B cell (primary cell): Measurements from ENCODE around the gene C14orf180. TPM values are rescaled to one million over a fixed set of nuclear protein-coding genes. Genes with fewer than 3 reads are reported as not detected.

Experiments
- ATAC-seq: fragments of 200-7000 bp; cut with Tn5 transposase; one replicate; pipeline ENCODE4 v1.10.0; 2021; ENCODE audit warnings: low read depth, mild to moderate bottlenecking, moderate number of reproducible peaks, moderate library complexity
- CTCF ChIA-PET: fragments of 350-600 bp; sonication (Branson Sonifier 250); formaldehyde crosslinking; loops from one replicate; lab custom pipeline; 2021; ENCODE audit warnings: antibody characterized with exemption, inconsistent platforms; lab: Charles Lee
- POLR2A ChIA-PET: fragments of 350-600 bp; sonication (Branson Sonifier 250); formaldehyde crosslinking; loops from one replicate; lab custom pipeline; 2021; ENCODE audit warnings: antibody characterized with exemption; lab: Charles Lee
- DNase-seq: peaks from one replicate; pipeline ENCODE4 v3.0.0; 2013
- H2AFZ ChIP-seq: 2 replicates; pipeline ENCODE4 v1.6.1; 2012; ENCODE audit warnings: mild to moderate bottlenecking, low read depth, low read length; ENCODE audit not compliant: insufficient read depth, poor library complexity, severe bottlenecking
- H3K27ac ChIP-seq, 2 donors: 1 replicate in 1 of 2; 2 replicates in 1 of 2; pipeline ENCODE4 v1.5.1; 2012 to 2013; ENCODE audit warnings: low read length in 2 of 2, mild to moderate bottlenecking in 2 of 2, moderate library complexity in 1 of 2
- H3K27me3 ChIP-seq, 4 experiments: fragments of 200-600 bp in 1 of 4; sonication (generic) in 1 of 4; replicated peaks in 1 of 4; 1 replicate in 2 of 4; 2 replicates in 2 of 4; pipeline versions ENCODE4 v1.6.1 to v1.7.0; 2013 to 2016; ENCODE audit warnings: low read length in 3 of 4, mild to moderate bottlenecking in 2 of 4, mixed read lengths in 1 of 4, moderate library complexity in 1 of 4; ENCODE audit not compliant: insufficient read depth in 4 of 4, control insufficient read depth in 3 of 4; ENCODE audit errors: control extremely low read depth in 1 of 4
- H3K36me3 ChIP-seq, 2 experiments: replicated peaks in 1 of 2; 1 replicate in 1 of 2; 2 replicates in 1 of 2; pipeline versions ENCODE4 v1.6.1 to v1.7.1; 2013; ENCODE audit warnings: low read length in 1 of 2; ENCODE audit not compliant: insufficient read depth in 2 of 2, control insufficient read depth in 1 of 2; ENCODE audit errors: control extremely low read depth in 1 of 2, extremely low read depth in 1 of 2
- H3K4me1 ChIP-seq, 2 donors: fragments of 200-600 bp in 1 of 2; sonication (generic) in 1 of 2; 1 replicate in 1 of 2; 2 replicates in 1 of 2; pipeline versions ENCODE4 v1.5.1 to v1.6.1; 2013 to 2017; ENCODE audit warnings: low read length in 2 of 2; ENCODE audit not compliant: control insufficient read depth in 2 of 2, insufficient read depth in 2 of 2
- H3K4me2 ChIP-seq: replicated peaks from 2 replicates; pipeline ENCODE3; 2012; ENCODE audit warnings: mild to moderate bottlenecking, low read depth, low read length; ENCODE audit not compliant: poor library complexity, severe bottlenecking
- H3K4me3 ChIP-seq, 5 experiments: fragments of 200-600 bp in 1 of 5; sonication (generic) in 1 of 5; 1 replicate in 3 of 5; 2 replicates in 2 of 5; pipeline versions ENCODE4 v1.5.1 to v1.7.0; 2011 to 2016; ENCODE audit warnings: low read length in 4 of 5, mild to moderate bottlenecking in 4 of 5, low read depth in 2 of 5, control low read depth in 1 of 5, moderate library complexity in 1 of 5; ENCODE audit not compliant: insufficient read depth in 1 of 5; ENCODE audit errors: control extremely low read depth in 1 of 5, extremely low read depth in 1 of 5
- H3K79me2 ChIP-seq: fragments of 200-600 bp; sonication (generic); one replicate; pipeline ENCODE4 v1.6.0; 2016; ENCODE audit warnings: low read length; ENCODE audit not compliant: control insufficient read depth, insufficient read depth
- H3K9ac ChIP-seq: fragments of 200-600 bp; sonication (generic); 2 replicates; pipeline ENCODE4 v1.6.1; 2017; ENCODE audit warnings: mild to moderate bottlenecking, low read length, moderate library complexity
- H3K9me3 ChIP-seq, 3 donors: one replicate each; pipeline versions ENCODE4 v1.6.1 to v1.7.1; 2013; ENCODE audit warnings: low read length in 2 of 3; ENCODE audit not compliant: control insufficient read depth in 2 of 3, insufficient read depth in 1 of 3; ENCODE audit errors: control extremely low read depth in 1 of 3
- H4K20me1 ChIP-seq: 2 replicates; pipeline ENCODE4 v1.6.0; 2012; ENCODE audit warnings: mild to moderate bottlenecking, low read length; ENCODE audit not compliant: insufficient read depth, control insufficient read depth, poor library complexity, severe bottlenecking
- H3K27ac Mint-ChIP-seq: one replicate; pipeline ENCODE4 v1.8.0; 2021; ENCODE audit warnings: mixed read lengths
- H3K27me3 Mint-ChIP-seq: one replicate; pipeline ENCODE4 v1.8.0; 2021; ENCODE audit warnings: mixed read lengths
- H3K4me1 Mint-ChIP-seq: one replicate; pipeline ENCODE4 v1.8.0; 2021; ENCODE audit warnings: mixed read lengths
- H3K4me3 Mint-ChIP-seq: one replicate; pipeline ENCODE4 v1.8.0; 2021; ENCODE audit warnings: mixed read lengths
- H3K9me3 Mint-ChIP-seq: one replicate; pipeline ENCODE4 v1.8.0; 2022; ENCODE audit warnings: mixed read lengths; ENCODE audit not compliant: insufficient read depth
- EZH2 ChIP-seq: IDR thresholded peaks from 2 replicates; pipeline ENCODE4 v1.6.1; 2012; ENCODE audit warnings: borderline replicate concordance, low read depth, mild to moderate bottlenecking, moderate library complexity, low read length; ENCODE audit not compliant: insufficient read depth, poor library complexity, severe bottlenecking
- WGBS: methylation state at CpG from one replicate; pipeline ENCODE4 v1.1.5; 2013; ENCODE audit warnings: missing lambda C conversion rate; ENCODE audit not compliant: insufficient coverage; 5-methylcytosine and 5-hydroxymethylcytosine counted together
- intact Hi-C: fragments of 100-400 bp; cut with micrococcal nuclease; formaldehyde crosslinking; loops from one replicate; pipeline ENCODE4 v1.10.0; 2022
- polyA plus RNA-seq: library from polyadenylated mRNA; depleted of rRNA; stranded (reverse); fragments of >200 nt; gene quantifications from 2 replicates; pipeline ENCODE4 v1.2.3, GENCODE V29; 2012
- total RNA-seq, 2 donors: library from RNA; stranded (reverse); fragments of 120-200 nt in 1 of 2; gene quantifications; 1 replicate in 1 of 2; 2 replicates in 1 of 2; pipeline versions ENCODE4 v1.2.3 to v1.2.4, GENCODE V29; 2013 to 2022
- TF ChIP-seq, protein P1 (sequence below): fragments of 200-600 bp; IDR thresholded peaks from one replicate; pipeline ENCODE4 v1.8.0; 2022; ENCODE audit warnings: antibody characterized with exemption, mild to moderate bottlenecking

The C14orf180 gene
- total and polyA plus RNA-seq, 2 donors (not counting 1 experiment from before 2014, with no cell fraction given) = not detected

DNA sequence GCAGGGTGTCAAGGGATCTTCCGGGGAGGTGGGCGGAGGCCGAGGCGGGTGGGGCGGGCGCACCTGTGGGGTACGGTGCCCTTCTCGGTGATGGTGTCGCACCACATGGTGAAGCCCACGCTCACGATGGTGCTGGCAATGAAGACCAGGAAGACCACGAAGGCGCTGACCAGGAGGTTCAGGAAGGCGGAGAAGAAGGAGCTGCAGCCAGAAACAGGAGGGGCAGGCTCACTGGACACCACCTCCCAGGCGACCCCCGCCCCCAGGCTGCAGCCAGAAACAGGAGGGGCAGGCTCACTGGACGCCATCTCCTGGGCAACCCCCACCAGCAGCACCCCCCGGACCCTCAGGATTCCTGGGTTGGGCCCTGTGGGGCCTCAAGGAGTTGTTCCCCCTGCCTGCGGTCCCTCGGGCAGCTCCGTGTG is 17.4 kb downstream of the C14orf180 start:
- ATAC-seq = no peak
- no peak for DNase-seq

DNA sequence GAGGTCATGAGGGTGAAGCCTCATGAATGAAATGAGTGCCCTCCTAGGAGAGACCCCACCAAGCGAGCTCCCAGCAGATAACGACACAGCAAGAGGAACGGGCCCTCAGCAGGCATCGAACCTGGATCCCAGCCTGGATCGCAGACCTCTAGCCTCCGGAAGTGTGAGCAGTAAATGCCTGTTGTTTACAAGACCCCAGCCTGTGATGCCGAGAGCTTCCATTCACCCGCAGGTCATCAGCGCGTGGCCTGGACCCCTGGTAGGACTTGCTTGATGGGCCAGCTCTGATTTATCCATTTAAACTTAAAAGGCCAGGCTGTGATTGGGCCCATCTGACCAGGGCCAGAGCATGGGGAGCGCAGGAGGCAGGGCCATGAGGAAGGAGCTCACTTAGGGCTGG is 18.0 kb downstream of the C14orf180 start:
- Histone ChIP-seq H3K27me3 (peaks cover 0 to 20% (median 0%) of the 10 kb centered on the region in 4 experiments), H4K20me1 (no peaks in the 10 kb centered on the region), H3K79me2 (no peaks in the 10 kb centered on the region), H3K27ac (no peak overlapping the region), H2AFZ (no peak overlapping the region), H3K4me1 (no peaks in the 10 kb centered on the region), H3K36me3 (no peaks in the 10 kb centered on the region), H3K4me2 (no peak overlapping the region), H3K9me3 (no peaks in the 10 kb centered on the region), H3K9ac (no peak overlapping the region), H3K4me3 (no peak overlapping the region)
- H3K27ac Mint-ChIP-seq = no peak overlapping the region
- CTCF ChIA-PET = no interaction called here
- H3K4me3 Mint-ChIP-seq = no peak overlapping the region
- no peaks in the 10 kb centered on the region for H3K9me3 Mint-ChIP-seq
- 81% methylated on average over 11 of the region's 11 CpGs for WGBS
- no peak for TF ChIP-seq EZH2
- TF ChIP-seq, protein P1, sequence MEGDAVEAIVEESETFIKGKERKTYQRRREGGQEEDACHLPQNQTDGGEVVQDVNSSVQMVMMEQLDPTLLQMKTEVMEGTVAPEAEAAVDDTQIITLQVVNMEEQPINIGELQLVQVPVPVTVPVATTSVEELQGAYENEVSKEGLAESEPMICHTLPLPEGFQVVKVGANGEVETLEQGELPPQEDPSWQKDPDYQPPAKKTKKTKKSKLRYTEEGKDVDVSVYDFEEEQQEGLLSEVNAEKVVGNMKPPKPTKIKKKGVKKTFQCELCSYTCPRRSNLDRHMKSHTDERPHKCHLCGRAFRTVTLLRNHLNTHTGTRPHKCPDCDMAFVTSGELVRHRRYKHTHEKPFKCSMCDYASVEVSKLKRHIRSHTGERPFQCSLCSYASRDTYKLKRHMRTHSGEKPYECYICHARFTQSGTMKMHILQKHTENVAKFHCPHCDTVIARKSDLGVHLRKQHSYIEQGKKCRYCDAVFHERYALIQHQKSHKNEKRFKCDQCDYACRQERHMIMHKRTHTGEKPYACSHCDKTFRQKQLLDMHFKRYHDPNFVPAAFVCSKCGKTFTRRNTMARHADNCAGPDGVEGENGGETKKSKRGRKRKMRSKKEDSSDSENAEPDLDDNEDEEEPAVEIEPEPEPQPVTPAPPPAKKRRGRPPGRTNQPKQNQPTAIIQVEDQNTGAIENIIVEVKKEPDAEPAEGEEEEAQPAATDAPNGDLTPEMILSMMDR = no peak
- peaks cover 2% of the 10 kb centered on the region for H3K4me1 Mint-ChIP-seq
- no peak for ATAC-seq
- peaks cover 17% of the 10 kb centered on the region for H3K27me3 Mint-ChIP-seq
- POLR2A ChIA-PET = no interaction called here
- intact Hi-C loops = no loop called here
- no peak for DNase-seq

More for the DNA sequence above, 17.4 kb downstream of the C14orf180 start:
- Histone ChIP-seq H3K27ac (no peak overlapping the region), H3K4me2 (no peak overlapping the region), H3K9me3 (no peaks in the 10 kb centered on the region), H3K27me3 (peaks cover 0 to 13% (median 0%) of the 10 kb centered on the region in 4 experiments), H3K36me3 (no peaks in the 10 kb centered on the region), H3K4me3 (no peak overlapping the region), H3K9ac (no peak overlapping the region), H2AFZ (no peak overlapping the region), H3K4me1 (no peaks in the 10 kb centered on the region), H4K20me1 (no peaks in the 10 kb centered on the region), H3K79me2 (no peaks in the 10 kb centered on the region)
- H3K4me3 Mint-ChIP-seq = no peak overlapping the region
- intact Hi-C loops = no loop called here
- no peaks in the 10 kb centered on the region for H3K9me3 Mint-ChIP-seq
- 81% methylated on average over 18 of the region's 21 CpGs for WGBS
- peaks cover 16% of the 10 kb centered on the region for H3K27me3 Mint-ChIP-seq
- ChIA-PET CTCF (no interaction called here), POLR2A (interaction anchor here (0.6 kb wide), 1 partner anchor 212 kb away, joined by 7 read pairs; no protein-coding TSS in a partner anchor)
- TF ChIP-seq, protein P1 = no peak
- no peak for TF ChIP-seq EZH2
- H3K27ac Mint-ChIP-seq = no peak overlapping the region
- peaks cover 2% of the 10 kb centered on the region for H3K4me1 Mint-ChIP-seq
